DOHH2 (cell line): Measurements from ENCODE around the gene IL17REL.

Experiments
- H3F3A ChIP-seq: fragments of 200-600 bp; sonication (generic), shearing (Covaris generic); 2 replicates; pipeline ENCODE4 v1.6.0; 2016; ENCODE audit warnings: antibody characterized with exemption, mild to moderate bottlenecking; ENCODE audit not compliant: control insufficient read depth, insufficient read depth
- H3K27ac ChIP-seq: fragments of 200-600 bp; sonication (generic); 2 replicates; pipeline ENCODE4 v1.5.1; 2014; ENCODE audit warnings: low read depth, mild to moderate bottlenecking, low read length, moderate library complexity
- H3K27me3 ChIP-seq: fragments of 200-600 bp; sonication (generic); 2 replicates; pipeline ENCODE4 v1.6.1; 2014; ENCODE audit warnings: mild to moderate bottlenecking, low read length, mixed read lengths; ENCODE audit not compliant: control insufficient read depth
- H3K36me3 ChIP-seq: fragments of 200-600 bp; sonication (generic); 2 replicates; pipeline ENCODE4 v1.6.1; 2014; ENCODE audit warnings: mild to moderate bottlenecking, low read length, moderate library complexity, mixed read lengths; ENCODE audit not compliant: control insufficient read depth
- H3K4me1 ChIP-seq: fragments of 200-600 bp; sonication (generic); 2 replicates; pipeline ENCODE4 v1.6.1; 2014; ENCODE audit warnings: mild to moderate bottlenecking, low read length, mixed read lengths; ENCODE audit not compliant: control insufficient read depth
- H3K4me2 ChIP-seq: fragments of 200-600 bp; sonication (generic); 2 replicates; pipeline ENCODE4 v1.6.0; 2014; ENCODE audit warnings: mild to moderate bottlenecking, low read length, moderate library complexity
- H3K4me3 ChIP-seq: fragments of 200-600 bp; sonication (generic); 2 replicates; pipeline ENCODE4 v1.5.1; 2014; ENCODE audit warnings: mild to moderate bottlenecking, low read length, mixed read lengths
- H3K79me2 ChIP-seq: fragments of 200-600 bp; sonication (generic); 2 replicates; pipeline ENCODE4 v1.6.1; 2014; ENCODE audit warnings: mild to moderate bottlenecking, low read length, mixed read lengths; ENCODE audit not compliant: control insufficient read depth
- H3K9me2 ChIP-seq: fragments of 200-600 bp; sonication (generic); replicated peaks from 2 replicates; pipeline ENCODE4 v1.6.1; 2014; ENCODE audit warnings: mild to moderate bottlenecking, low read length, mixed read lengths; ENCODE audit not compliant: control insufficient read depth
- H3K9me3 ChIP-seq: fragments of 200-600 bp; sonication (generic); 2 replicates; pipeline ENCODE4 v1.6.1; 2014; ENCODE audit warnings: antibody characterized with exemption, low read length, mixed read lengths; ENCODE audit not compliant: control insufficient read depth, insufficient read depth
- H4K20me1 ChIP-seq: fragments of 200-600 bp; sonication (generic); 2 replicates; pipeline ENCODE4 v1.6.0; 2014; ENCODE audit warnings: low read depth, mild to moderate bottlenecking, antibody characterized with exemption, low read length, moderate library complexity; ENCODE audit not compliant: control insufficient read depth, insufficient read depth
- EZH2phosphoT487 ChIP-seq: fragments of 200-600 bp; sonication (generic); IDR thresholded peaks from 2 replicates; pipeline ENCODE4 v1.6.1; 2017; ENCODE audit warnings: borderline replicate concordance, mild to moderate bottlenecking, antibody characterized with exemption, low read length, moderate library complexity, mixed read lengths
- TF ChIP-seq, protein P1 (sequence below): fragments of 200-600 bp; sonication (generic); IDR thresholded peaks from one replicate; pipeline ENCODE4 v1.5.1; 2014; ENCODE audit warnings: antibody characterized with exemption, mild to moderate bottlenecking, low read depth, low read length; ENCODE audit not compliant: poor library complexity, severe bottlenecking

Gene IL17REL

DNA sequence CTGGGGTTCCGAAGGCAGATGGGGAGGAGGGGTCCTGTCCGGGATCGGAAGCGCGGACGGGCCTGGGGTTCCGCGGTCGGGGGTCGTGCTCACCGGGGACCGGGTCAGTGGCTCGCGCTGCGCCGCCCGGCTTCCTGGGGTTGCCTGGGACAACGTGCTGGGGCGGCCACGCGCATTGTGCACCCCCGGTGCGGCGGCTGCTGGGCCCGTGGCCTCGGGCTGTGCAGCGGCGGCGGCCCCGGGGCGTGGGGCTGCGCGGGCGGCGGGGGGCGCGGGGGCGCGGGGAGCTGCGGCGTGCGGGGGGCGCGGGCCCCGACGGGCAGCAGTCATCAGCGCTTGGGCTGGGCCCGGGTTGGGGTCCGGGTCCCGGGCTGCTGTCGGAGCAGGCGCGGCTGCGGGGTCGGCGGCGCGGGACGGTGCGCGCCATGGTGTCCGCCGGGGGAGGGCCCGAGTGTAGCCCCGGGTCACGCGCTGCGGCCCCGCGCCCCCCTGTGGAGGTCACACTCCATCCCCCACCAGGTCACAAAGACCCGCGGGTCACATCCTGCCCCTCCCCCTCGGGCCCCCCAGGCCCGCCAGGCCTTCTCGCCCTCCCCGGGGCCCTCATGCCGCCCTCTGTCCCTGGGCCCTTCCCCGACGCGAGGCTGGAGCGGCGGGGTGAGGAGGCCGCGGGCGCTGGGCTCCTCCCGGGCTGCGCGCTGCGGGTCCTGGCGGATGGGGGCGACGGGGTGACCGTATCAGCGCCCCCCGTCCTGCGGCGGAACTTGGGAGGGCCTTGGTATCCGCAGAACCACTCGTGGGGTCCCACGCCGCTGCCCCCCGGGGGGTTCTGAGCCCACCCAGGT, 45.7 kb upstream of the IL17REL start, which contains the start of gene TTLL8:
TTLL8 (minus strand) TSS at position 238 of the 845 bp plus-strand sequence.
- peak within 1 kb of the TSS; percentile 70 for H3K4me3 ChIP-seq
- no peaks in the 10 kb centered on the region for H3K36me3 ChIP-seq
- H3K27me3 ChIP-seq = no peaks in the 10 kb centered on the region
- no peaks in the 10 kb centered on the region for H4K20me1 ChIP-seq
- peak within 1 kb of the TSS; percentile 91 for H3K27ac ChIP-seq
- no peaks in the 10 kb centered on the region for H3K79me2 ChIP-seq
- peaks cover 68% of the 10 kb centered on the region for H3K4me1 ChIP-seq
- H3F3A ChIP-seq = peaks cover 26% of the 10 kb centered on the region
- TF ChIP-seq, protein P1, sequence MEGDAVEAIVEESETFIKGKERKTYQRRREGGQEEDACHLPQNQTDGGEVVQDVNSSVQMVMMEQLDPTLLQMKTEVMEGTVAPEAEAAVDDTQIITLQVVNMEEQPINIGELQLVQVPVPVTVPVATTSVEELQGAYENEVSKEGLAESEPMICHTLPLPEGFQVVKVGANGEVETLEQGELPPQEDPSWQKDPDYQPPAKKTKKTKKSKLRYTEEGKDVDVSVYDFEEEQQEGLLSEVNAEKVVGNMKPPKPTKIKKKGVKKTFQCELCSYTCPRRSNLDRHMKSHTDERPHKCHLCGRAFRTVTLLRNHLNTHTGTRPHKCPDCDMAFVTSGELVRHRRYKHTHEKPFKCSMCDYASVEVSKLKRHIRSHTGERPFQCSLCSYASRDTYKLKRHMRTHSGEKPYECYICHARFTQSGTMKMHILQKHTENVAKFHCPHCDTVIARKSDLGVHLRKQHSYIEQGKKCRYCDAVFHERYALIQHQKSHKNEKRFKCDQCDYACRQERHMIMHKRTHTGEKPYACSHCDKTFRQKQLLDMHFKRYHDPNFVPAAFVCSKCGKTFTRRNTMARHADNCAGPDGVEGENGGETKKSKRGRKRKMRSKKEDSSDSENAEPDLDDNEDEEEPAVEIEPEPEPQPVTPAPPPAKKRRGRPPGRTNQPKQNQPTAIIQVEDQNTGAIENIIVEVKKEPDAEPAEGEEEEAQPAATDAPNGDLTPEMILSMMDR = no peak
- no peak for TF ChIP-seq EZH2phosphoT487
- no peaks in the 10 kb centered on the region for H3K9me2 ChIP-seq
- H3K9me3 ChIP-seq = peaks cover 8% of the 10 kb centered on the region
- peak within 1 kb of the TSS; percentile 94 for H3K4me2 ChIP-seq

DNA sequence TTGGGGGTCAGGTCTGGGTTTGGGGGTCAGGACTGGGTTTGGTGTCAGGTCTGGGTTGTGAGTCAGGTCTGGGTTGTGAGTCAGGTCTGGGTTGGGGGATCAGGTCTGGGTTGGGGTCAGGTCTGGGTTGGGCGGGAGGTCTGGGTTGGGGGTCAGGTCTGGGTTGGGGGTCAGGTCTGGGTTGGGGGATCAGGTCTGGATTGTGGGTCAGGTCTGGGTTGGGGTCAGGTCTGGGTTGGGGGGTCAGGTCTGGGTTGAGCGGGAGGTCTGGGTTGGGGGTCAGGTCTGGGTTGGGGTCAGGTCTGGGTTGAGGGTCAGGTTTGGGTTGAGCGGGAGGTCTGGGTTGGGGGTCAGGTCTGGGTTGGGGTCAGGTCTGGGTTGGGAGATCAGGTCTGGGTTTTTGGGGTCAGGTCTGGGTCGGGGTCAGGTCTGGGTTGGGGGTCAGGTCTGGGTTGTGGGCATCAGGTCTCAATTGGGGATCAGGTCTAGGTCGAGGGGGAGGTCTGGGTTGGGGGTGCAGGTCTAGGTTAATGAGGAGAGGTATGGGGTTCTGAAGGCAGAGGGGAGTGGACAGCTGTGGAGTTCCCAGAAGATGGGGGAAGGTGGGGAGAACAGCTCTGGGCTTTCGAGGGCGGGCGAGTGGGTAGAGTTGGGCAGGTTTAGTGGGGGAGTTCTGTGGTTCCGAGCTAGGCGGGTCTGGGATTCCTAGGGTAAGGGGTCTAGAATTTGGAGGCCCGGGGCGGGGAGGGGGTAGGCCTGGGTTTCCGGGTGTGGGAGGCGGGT, 44.9 kb upstream of the IL17REL start:
- peak overlapping the region; percentile 91 for H3K27ac ChIP-seq
- peaks cover 30% of the 10 kb centered on the region for H3F3A ChIP-seq
- TF ChIP-seq EZH2phosphoT487 = no peak
- TF ChIP-seq, protein P1 = no peak
- no peaks in the 10 kb centered on the region for H3K79me2 ChIP-seq
- no peaks in the 10 kb centered on the region for H3K9me2 ChIP-seq
- peaks cover 68% of the 10 kb centered on the region for H3K4me1 ChIP-seq
- peak overlapping the region; percentile 94 for H3K4me2 ChIP-seq
- peak overlapping the region; percentile 70; the same call in 1 of the 2 replicates for H3K4me3 ChIP-seq
- H3K9me3 ChIP-seq = peaks cover 16% of the 10 kb centered on the region
- no peaks in the 10 kb centered on the region for H3K27me3 ChIP-seq
- H4K20me1 ChIP-seq = no peaks in the 10 kb centered on the region
- no peaks in the 10 kb centered on the region for H3K36me3 ChIP-seq

DNA sequence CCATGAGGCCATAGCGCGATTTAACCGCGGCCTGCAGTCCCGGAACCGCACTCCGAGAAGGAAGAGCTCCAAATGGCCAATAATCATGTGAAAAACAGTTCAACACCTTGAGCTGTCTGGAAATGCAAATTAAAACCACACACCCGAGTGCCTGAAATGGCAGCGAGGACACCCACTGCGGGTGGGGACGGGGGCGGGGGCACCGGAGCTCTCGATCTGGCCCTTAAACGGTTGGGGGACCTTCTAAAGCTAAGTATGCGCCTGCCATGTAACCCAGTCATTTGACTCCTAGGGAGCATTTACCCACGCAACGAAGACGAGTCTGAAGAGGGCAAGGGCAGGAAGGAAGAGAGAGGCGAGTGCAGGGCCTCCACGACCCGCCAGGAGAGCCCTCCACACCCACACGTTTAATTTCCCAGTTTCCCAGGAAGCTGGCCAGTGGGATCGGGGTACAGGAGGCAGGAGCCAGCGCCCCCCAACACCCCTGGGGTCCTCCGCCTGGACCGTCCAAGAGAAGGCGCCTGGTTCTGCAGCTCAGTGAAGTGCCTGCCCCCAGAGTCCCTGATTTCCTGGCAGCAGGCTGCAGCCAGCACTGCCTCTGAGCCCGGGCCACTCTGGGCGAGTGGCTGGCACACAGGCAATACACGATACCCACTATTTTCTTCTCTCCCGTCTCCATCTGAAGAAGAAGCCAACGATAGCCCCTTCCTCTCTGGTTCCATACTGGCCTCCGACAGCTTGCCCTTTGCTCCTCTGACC, 43.8 kb upstream of the IL17REL start:
- no peaks in the 10 kb centered on the region for H3K36me3 ChIP-seq
- H3K27ac ChIP-seq = peak overlapping the region; percentile 91
- peak overlapping the region; percentile 94 for H3K4me2 ChIP-seq
- H3K9me3 ChIP-seq = peaks cover 21% of the 10 kb centered on the region
- peak overlapping the region; percentile 70 for H3K4me3 ChIP-seq
- no peak for TF ChIP-seq EZH2phosphoT487
- TF ChIP-seq, protein P1 = no peak
- H3K4me1 ChIP-seq = peaks cover 68% of the 10 kb centered on the region
- H3K27me3 ChIP-seq = no peaks in the 10 kb centered on the region
- no peaks in the 10 kb centered on the region for H3K79me2 ChIP-seq
- H4K20me1 ChIP-seq = no peaks in the 10 kb centered on the region
- no peaks in the 10 kb centered on the region for H3K9me2 ChIP-seq
- H3F3A ChIP-seq = peaks cover 33% of the 10 kb centered on the region
